Keratinocyte (primary cell): ENCODE measurements around the gene CEP95. TPM values are rescaled to one million over a fixed set of nuclear protein-coding genes. Genes with fewer than 3 reads are reported as not detected.

ENCODE experiments used
- DNase-seq: peaks from one replicate; pipeline ENCODE4 v3.0.0-alpha.2; 2011; ENCODE audit warnings: low read depth, missing footprints, low spot score
- FAIRE-seq: peaks from 2 replicates; lab custom pipeline; 2011; peaks lifted over from hg19 to GRCh38; lab: Jason Lieb, UNC
- H2AFZ ChIP-seq: 2 replicates; pipeline ENCODE4 v1.6.0; 2012; ENCODE audit warnings: low read length, control low read depth, inconsistent platforms; ENCODE audit not compliant: control insufficient read depth
- H3K27ac ChIP-seq: 2 replicates; pipeline ENCODE4 v1.5.1; 2011; ENCODE audit warnings: low read length; ENCODE audit not compliant: control insufficient read depth, insufficient read depth
- H3K27me3 ChIP-seq: 3 replicates; pipeline ENCODE4 v1.6.0; 2011; ENCODE audit warnings: low read length; ENCODE audit not compliant: control insufficient read depth, insufficient read depth; ENCODE audit errors: extremely low read depth
- H3K36me3 ChIP-seq, 2 experiments: 2 replicates in 1 of 2; 3 replicates in 1 of 2; pipeline ENCODE4 v1.5.1; 2011; ENCODE audit warnings: low read length in 2 of 2, mild to moderate bottlenecking in 1 of 2; ENCODE audit not compliant: control insufficient read depth in 2 of 2, insufficient read depth in 2 of 2; ENCODE audit errors: extremely low read depth in 1 of 2
- H3K4me1 ChIP-seq: 3 replicates; pipeline ENCODE4 v1.5.1; 2011; ENCODE audit warnings: low read length; ENCODE audit not compliant: control insufficient read depth, insufficient read depth; ENCODE audit errors: extremely low read depth
- H3K4me2 ChIP-seq: 3 replicates; pipeline ENCODE4 v1.6.0; 2011; ENCODE audit warnings: low read depth, low read length; ENCODE audit not compliant: control insufficient read depth, insufficient read depth; ENCODE audit errors: extremely low read depth
- H3K4me3 ChIP-seq, 3 experiments: fragments of 200-600 bp in 1 of 3; sonication (generic) in 1 of 3; 2 replicates in 2 of 3; 3 replicates in 1 of 3; pipeline ENCODE4 v1.5.1; 2011 to 2016; ENCODE audit warnings: low read length in 3 of 3, mild to moderate bottlenecking in 3 of 3, control low read depth in 2 of 3, inconsistent platforms in 1 of 3, low read depth in 1 of 3, mixed read lengths in 1 of 3, mixed run types in 1 of 3, moderate library complexity in 1 of 3; ENCODE audit not compliant: control insufficient read depth in 2 of 3, insufficient read depth in 2 of 3; ENCODE audit errors: extremely low read depth in 1 of 3
- H3K79me2 ChIP-seq: 2 replicates; pipeline ENCODE4 v1.6.0; 2012; ENCODE audit warnings: low read length; ENCODE audit not compliant: control insufficient read depth, insufficient read depth
- H3K9ac ChIP-seq: 3 replicates; pipeline ENCODE4 v1.6.0; 2011; ENCODE audit warnings: low read length; ENCODE audit not compliant: control insufficient read depth, insufficient read depth; ENCODE audit errors: extremely low read depth
- H3K9me1 ChIP-seq: 3 replicates; pipeline ENCODE4 v1.6.0; 2011; ENCODE audit warnings: low read length; ENCODE audit not compliant: control insufficient read depth, insufficient read depth; ENCODE audit errors: extremely low read depth
- H3K9me3 ChIP-seq: 2 replicates; pipeline ENCODE4 v1.5.1; 2012; ENCODE audit warnings: low read depth, low read length; ENCODE audit not compliant: control insufficient read depth
- H4K20me1 ChIP-seq: 3 replicates; pipeline ENCODE4 v1.6.0; 2011; ENCODE audit warnings: low read length; ENCODE audit not compliant: control insufficient read depth, insufficient read depth; ENCODE audit errors: extremely low read depth
- CTCF ChIP-seq, 3 experiments: IDR thresholded peaks in 1 of 3; conservative IDR thresholded peaks in 1 of 3; optimal IDR thresholded peaks in 1 of 3; 2 replicates in 2 of 3; 3 replicates in 1 of 3; pipeline versions ENCODE3 to v1.5.1; 2011; ENCODE audit warnings: low read length in 3 of 3, mild to moderate bottlenecking in 3 of 3, moderate library complexity in 2 of 3, control low read depth in 1 of 3, inconsistent platforms in 1 of 3; ENCODE audit not compliant: insufficient read depth in 2 of 3; ENCODE audit errors: extremely low read depth in 1 of 3
- EZH2 ChIP-seq: IDR thresholded peaks from one replicate; pipeline ENCODE4 v1.6.1; 2012; ENCODE audit warnings: inconsistent platforms, mild to moderate bottlenecking, low read length, moderate library complexity
- dilution Hi-C: fragments of 300-500 bp; cut with MboI; formaldehyde crosslinking; loops from one replicate; pipeline ENCODE4 v1.7.0; 2020; ENCODE audit warnings: low sequenced_read_pairs; ENCODE audit not compliant: extremely low pct_ligation_motif_present
- polyA plus RNA-seq, 5 experiments: library from polyadenylated mRNA; depleted of rRNA in 3 of 5; stranded (reverse) in 3 of 5; stranded (forward) in 1 of 5; unstranded in 1 of 5; fragments of >200 nt; gene quantifications; 1 replicate in 1 of 5; 2 replicates in 3 of 5; 3 replicates in 1 of 5; pipeline versions ENCODE4 v1.2.1 to v1.2.3, GENCODE V29; 2011 to 2012; ENCODE audit warnings: missing spikeins in 2 of 5, low read depth in 1 of 5, low replicate concordance in 1 of 5

The CEP95 gene
- polyA plus RNA-seq, 1 donor (not counting 4 experiments of a cell fraction or from before 2014, with no cell fraction given) = 31.6 TPM

DNA sequence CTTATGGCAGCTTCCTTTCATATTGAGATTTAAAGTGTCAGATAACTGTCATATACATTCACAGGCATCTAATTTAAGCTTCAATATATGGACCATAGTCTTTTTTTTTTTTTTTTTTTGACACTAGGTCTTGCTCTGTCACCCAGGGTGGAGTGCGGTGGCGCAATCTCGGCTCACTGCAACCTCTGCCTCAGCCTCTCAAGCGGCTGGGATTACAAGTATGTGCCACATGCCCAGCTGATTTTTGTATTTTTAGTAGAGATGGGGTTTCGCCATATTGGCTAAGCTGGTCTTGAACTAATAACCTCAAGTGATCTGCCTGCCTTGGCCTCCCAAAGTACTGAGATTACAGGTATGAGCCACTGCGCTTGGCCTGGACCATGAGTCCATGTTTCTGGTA is 13.6 kb downstream of the CEP95 start:
- FAIRE-seq (no peak), DNase-seq (no peak)
- Histone ChIP-seq H4K20me1 (no peaks in the 10 kb centered on the region), H3K4me3 (no peak overlapping the region), H3K9me1 (no peaks in the 10 kb centered on the region), H3K27ac (no peak overlapping the region), H3K79me2 (peaks cover 2% of the 10 kb centered on the region), H3K9ac (no peak overlapping the region), H3K27me3 (no peaks in the 10 kb centered on the region), H3K4me1 (no peaks in the 10 kb centered on the region), H3K4me2 (no peak overlapping the region), H2AFZ (no peak overlapping the region), H3K9me3 (no peaks in the 10 kb centered on the region), H3K36me3 (peaks cover 28 to 30% of the 10 kb centered on the region in 2 experiments)
- TF ChIP-seq EZH2 (no peak), CTCF (optimal IDR thresholded peaks at IDR 0.05 in 1 of 3, IDR thresholded peaks at IDR 0.05 in 1 of 3, conservative IDR thresholded peaks at IDR 0.05 in 1 of 3; ENCODE audit: extremely low read depth in 1 of 3, insufficient read depth in 2 of 3, low read length in 3 of 3) (no peak)
- dilution Hi-C loops = no loop called here

- H2AFZ ChIP-seq = no peak overlapping the region
- H3K27ac ChIP-seq = no peak overlapping the region
- no peaks in the 10 kb centered on the region for H4K20me1 ChIP-seq
- H3K27me3 ChIP-seq = no peaks in the 10 kb centered on the region
- H3K9me1 ChIP-seq = no peaks in the 10 kb centered on the region
- H3K9me3 ChIP-seq = no peaks in the 10 kb centered on the region
- peaks cover 24 to 41% of the 10 kb centered on the region in 2 experiments for H3K36me3 ChIP-seq
- no peak for FAIRE-seq
- H3K9ac ChIP-seq = no peak overlapping the region
- DNase-seq = no peak
- dilution Hi-C loops = no loop called here
- no peak overlapping the region for H3K4me3 ChIP-seq
- H3K4me1 ChIP-seq = no peaks in the 10 kb centered on the region
- H3K4me2 ChIP-seq = no peak overlapping the region
- no peak for TF ChIP-seq CTCF (optimal IDR thresholded peaks at IDR 0.05 in 1 of 3, IDR thresholded peaks at IDR 0.05 in 1 of 3, conservative IDR thresholded peaks at IDR 0.05 in 1 of 3; ENCODE audit: extremely low read depth in 1 of 3, insufficient read depth in 2 of 3, low read length in 3 of 3)
- no peaks in the 10 kb centered on the region for H3K79me2 ChIP-seq
Measured at GRCh38 chr17:64527914-64528313, 21.1 kb downstream of the CEP95 start.
